Measurements from ENCODE around the gene ODR4. TPM values are rescaled to one million over a fixed set of nuclear protein-coding genes. Genes with fewer than 3 reads are reported as not detected.
A peak's percentile ranks its signal among the peaks of the same experiment; 100 is the strongest.
"Not testable (repeated sequence)": the region's sequence is repeated elsewhere in the genome, so short reads cannot be mapped to it uniquely, and the experiment has no call there.

ODR4 gene
- 10 to 100 TPM; 20.1 to 24.7 TPM for total RNA-seq
- polyA plus RNA-seq = 1 to 10 TPM; 6.7 to 8.3 (median 7.5) TPM
- total RNA-seq = 35.2 to 57.7 (median 46.7) reads per million in 6 experiments

DNA sequence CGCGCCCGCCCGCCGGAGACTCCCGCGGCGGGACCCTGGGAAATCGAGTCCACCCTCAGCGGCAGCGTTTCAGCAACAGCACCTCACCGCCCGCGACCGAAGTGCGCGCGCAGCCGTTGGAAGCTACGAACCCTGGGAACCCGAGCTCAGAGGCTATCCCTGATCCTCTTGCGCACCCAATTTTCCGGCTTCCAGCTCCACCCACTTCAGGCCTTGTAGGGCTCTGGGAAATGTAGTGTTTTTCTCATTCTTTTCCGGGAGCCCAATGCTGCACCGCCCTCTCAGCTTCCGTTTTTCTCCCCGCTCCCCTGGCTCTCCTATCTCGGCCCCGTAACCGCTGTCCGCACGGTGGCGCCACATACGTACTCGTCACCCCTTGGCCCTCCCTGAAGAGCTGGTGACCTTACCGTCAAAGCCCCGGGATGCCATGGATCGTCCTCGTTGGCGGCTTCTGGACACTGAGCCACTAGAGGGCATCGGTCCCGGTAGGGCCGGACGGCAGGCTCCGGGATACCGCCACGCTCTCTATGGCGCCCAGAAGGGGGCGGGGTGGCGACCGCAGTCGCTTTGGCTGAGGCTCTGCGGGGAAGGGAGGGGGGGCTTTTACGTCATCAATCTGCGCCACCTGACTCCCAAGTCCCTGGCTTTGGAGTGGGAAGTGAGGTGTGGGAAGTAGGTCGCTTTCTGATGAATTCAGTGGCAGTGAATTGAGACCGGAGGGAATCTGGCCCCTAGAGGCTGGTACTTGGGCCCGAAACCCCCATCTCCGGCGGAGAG is at the start of gene ODR4, which contains the start of gene TPR:
ODR4 (plus strand) TSS at position 687 of the 777 bp plus-strand sequence. CDS start 3,948 bp downstream, outside the sequence.
TPR (minus strand) TSS at position 102 of the 777 bp plus-strand sequence. CDS start 225 bp downstream, outside the sequence.
- Mint-ChIP-seq H3K27me3 (peaks cover 0 to 3% (median 0%) of the 10 kb centered on the region in 5 donors), H3K4me3 (peak within 1 kb of the TSS; percentile 90 to 100 (median 97)), H3K9me3 (no peaks in the 10 kb centered on the region), H3K36me3 (peaks cover 0 to 35% (median 8%) of the 10 kb centered on the region in 3 donors), H3K27ac (peak within 1 kb of the TSS; percentile 93 to 99 (median 97)), H3K4me1 (peaks cover 10 to 60% (median 42%) of the 10 kb centered on the region in 4 donors)
- DNase-seq (peak; percentile 91 to 98 (median 96)), ATAC-seq (peak; percentile 86 to 89)
- POLR2A ChIA-PET = interaction anchor here (0.7 to 1.4 kb wide), 7 partner anchors 10 to 1219 kb away, joined by 3 to 6 read pairs (median 4); partner anchors contain the start of genes IVNS1ABP, SWT1 and TRMT1L

DNA sequence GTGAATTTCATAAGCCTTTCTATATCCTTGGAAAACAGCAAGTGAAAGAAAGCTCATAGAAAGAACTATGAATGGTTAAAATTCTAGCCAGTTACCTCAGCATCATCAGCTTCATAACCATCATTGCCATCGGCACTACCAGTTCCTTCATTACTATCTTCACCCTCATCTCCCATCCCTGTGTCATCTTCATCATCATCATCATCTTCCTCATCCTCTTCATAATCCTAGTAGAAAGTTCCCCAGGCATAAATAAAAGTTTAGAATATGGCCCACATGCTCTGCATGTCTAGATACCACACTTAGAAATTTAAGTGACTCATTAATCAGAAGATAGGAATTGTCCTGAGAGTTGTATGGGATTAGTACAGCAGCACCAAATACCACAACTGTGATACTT is 49.6 kb upstream of the ODR4 start:
- Mint-ChIP-seq H3K27me3 (no peaks in the 10 kb centered on the region), H3K4me3 (no peak overlapping the region), H3K36me3 (peaks cover 18 to 85% (median 41%) of the 10 kb centered on the region in 3 donors), H3K4me1 (peaks cover 0 to 15% (median 12%) of the 10 kb centered on the region in 4 donors), H3K27ac (peak overlapping the region in 5 of 10 donors; percentile 5 to 72 (median 16)), H3K9me3 (no peaks in the 10 kb centered on the region)
- DNase-seq (no peak), ATAC-seq (no peak)
- POLR2A ChIA-PET = no interaction called here

DNA sequence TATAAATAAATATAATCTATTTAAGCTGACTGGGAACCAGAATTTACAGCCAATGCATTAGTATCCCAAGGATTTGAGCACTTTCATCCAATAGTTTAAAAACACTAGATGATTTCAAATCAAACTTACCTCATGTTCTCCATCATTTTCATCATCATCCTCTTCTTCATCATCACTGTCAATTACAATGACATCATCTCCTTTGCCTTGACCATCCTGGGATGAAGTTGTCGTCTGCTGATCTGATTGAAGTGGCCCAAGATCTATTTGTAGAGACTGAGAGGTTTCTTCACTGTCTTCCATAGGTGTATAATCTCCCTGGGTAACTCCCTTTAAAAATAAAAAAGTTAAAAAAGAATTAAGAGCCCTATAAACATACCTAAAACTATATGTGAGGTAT is 48.3 kb upstream of the ODR4 start:
- H3K4me3 Mint-ChIP-seq = no peak overlapping the region
- DNase-seq (no peak), ATAC-seq (no peak)
- H3K36me3 Mint-ChIP-seq = peaks cover 11 to 85% (median 32%) of the 10 kb centered on the region in 3 donors
- H3K27me3 Mint-ChIP-seq = no peaks in the 10 kb centered on the region
- H3K27ac Mint-ChIP-seq = peak overlapping the region in 1 of 10 donors; percentile 50
- no peaks in the 10 kb centered on the region for H3K9me3 Mint-ChIP-seq
- H3K4me1 Mint-ChIP-seq = peaks cover 0 to 7% (median 4%) of the 10 kb centered on the region in 4 donors
- POLR2A ChIA-PET = no interaction called here

DNA sequence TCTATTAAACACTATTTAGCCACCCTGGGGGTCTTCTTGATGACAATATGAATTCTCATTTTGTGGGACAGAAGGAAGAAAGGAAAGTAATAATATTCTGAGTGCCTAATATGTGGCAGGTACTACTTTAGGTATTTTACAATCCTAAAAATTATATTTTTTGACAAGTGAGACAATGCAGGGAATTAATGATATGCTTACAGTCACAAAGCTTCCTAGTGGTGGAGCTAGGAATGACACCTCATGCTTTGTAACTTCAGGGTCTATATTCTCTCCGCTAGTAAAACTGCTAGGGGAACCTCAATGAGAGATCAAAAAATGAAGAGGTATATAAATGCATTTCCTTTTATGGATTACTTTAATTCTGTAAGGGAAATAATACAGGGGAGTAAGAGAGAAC is 44.9 kb upstream of the ODR4 start:
- Mint-ChIP-seq H3K36me3 (peaks cover 11 to 87% (median 28%) of the 10 kb centered on the region in 3 donors), H3K4me1 (peaks cover 0 to 5% (median 0%) of the 10 kb centered on the region in 4 donors), H3K27me3 (no peaks in the 10 kb centered on the region), H3K27ac (peak overlapping the region in 3 of 10 donors; percentile 12 to 39 (median 24)), H3K4me3 (no peak overlapping the region), H3K9me3 (no peaks in the 10 kb centered on the region)
- ATAC-seq = no peak
- POLR2A ChIA-PET = no interaction called here
- no peak for DNase-seq

DNA sequence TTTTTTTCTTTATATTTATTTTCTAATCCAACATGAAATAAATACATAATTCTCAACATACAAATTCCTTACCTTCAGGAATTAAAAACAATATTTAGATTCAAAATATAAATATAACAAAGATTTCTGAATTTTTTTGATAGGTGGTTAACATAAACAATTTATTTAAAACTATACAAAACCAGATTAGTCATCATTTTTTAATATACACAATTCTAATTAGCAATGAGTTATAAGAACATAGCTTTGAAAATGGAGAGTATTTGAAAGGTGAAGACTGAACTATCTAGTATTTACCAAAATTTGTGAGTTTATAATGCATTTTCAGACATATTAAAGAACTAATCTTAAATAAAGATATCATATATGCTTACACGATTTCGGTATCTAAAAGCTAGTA is 38.1 kb upstream of the ODR4 start:
- no peaks in the 10 kb centered on the region for H3K9me3 Mint-ChIP-seq

DNA sequence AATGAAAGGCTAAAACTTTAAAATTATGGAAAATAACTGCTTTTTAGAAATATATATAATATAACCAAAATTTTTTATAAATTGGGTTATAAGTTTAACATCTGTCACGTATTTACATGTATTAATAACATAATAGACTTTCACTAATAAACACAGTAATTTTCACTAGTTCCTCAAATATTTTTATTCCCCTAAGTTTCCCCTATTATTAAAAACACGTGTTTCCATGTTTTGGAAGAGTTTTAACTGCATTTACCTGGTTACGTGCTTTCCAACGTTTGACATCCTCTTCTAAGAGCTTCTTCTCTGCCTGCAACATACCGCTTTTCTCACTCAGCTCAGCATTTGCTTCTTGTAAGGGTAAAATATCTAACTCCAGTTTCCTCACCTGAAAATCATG is 34.9 kb upstream of the ODR4 start:
- H3K27ac Mint-ChIP-seq = peak overlapping the region in 3 of 10 donors; percentile 15 to 54 (median 31)
- H3K36me3 Mint-ChIP-seq = peaks cover 9 to 85% (median 40%) of the 10 kb centered on the region in 3 donors
- H3K9me3 Mint-ChIP-seq = no peaks in the 10 kb centered on the region
- POLR2A ChIA-PET = no interaction called here
- no peaks in the 10 kb centered on the region for H3K4me1 Mint-ChIP-seq
- H3K27me3 Mint-ChIP-seq = no peaks in the 10 kb centered on the region
- no peak overlapping the region for H3K4me3 Mint-ChIP-seq
- DNase-seq (no peak), ATAC-seq (no peak)

More for the DNA sequence above, 38.1 kb upstream of the ODR4 start:
- H3K36me3 Mint-ChIP-seq = peaks cover 9 to 86% (median 37%) of the 10 kb centered on the region in 3 donors
- no peaks in the 10 kb centered on the region for H3K4me1 Mint-ChIP-seq
- no peak overlapping the region for H3K4me3 Mint-ChIP-seq
- POLR2A ChIA-PET = no interaction called here
- no peak for ATAC-seq
- no peak for DNase-seq
- H3K27ac Mint-ChIP-seq = peak overlapping the region in 1 of 10 donors; percentile 35
- no peaks in the 10 kb centered on the region for H3K27me3 Mint-ChIP-seq

DNA sequence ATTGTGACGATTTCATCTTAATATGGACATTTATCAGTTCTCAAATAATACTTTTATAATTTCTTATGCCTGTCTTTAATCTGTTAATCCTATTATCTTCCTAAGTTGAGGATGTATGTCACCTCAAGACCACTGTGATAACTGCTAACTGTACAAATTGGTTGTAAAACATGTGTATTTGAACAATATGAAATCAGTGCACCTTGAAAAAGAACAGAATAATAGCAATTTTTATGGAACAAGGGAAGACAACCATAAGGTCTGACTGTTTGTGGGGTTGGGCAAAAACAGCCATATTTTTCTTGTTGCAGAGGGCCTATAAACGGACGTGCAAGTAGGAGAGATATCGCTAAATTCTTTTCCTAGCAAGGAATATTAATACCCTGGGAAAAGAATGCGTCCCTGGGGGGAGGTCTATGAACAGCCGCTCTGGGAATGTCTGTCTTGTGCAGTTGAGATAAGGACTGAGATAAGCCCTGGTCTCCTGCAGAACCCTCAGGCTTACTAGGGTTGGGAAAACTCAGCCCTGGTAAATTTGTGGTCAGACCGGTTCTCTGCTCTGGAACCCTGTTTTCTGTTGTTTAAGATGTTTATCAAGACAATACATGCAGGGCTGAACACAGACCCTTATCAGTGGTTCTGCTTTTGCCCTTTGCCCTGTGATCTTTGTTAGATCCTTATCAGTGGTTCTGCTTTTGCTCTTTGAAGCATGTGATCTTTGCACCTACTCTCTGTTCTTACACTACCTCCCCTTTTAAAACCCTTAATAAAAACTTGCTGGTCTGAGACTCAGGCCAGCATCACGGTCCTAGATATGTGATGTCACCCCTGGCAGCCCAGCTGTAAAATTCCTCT is 27.6 kb upstream of the ODR4 start:
- H3K36me3 Mint-ChIP-seq = peaks cover 23 to 89% (median 38%) of the 10 kb centered on the region in 3 donors
- H3K9me3 Mint-ChIP-seq, H3K27me3 Mint-ChIP-seq, POLR2A ChIA-PET, DNase-seq, H3K4me1 Mint-ChIP-seq, H3K4me3 Mint-ChIP-seq, ATAC-seq: not testable (repeated sequence)
- H3K27ac Mint-ChIP-seq = peak overlapping the region in 4 of 10 donors; percentile 10 to 79 (median 30)

DNA sequence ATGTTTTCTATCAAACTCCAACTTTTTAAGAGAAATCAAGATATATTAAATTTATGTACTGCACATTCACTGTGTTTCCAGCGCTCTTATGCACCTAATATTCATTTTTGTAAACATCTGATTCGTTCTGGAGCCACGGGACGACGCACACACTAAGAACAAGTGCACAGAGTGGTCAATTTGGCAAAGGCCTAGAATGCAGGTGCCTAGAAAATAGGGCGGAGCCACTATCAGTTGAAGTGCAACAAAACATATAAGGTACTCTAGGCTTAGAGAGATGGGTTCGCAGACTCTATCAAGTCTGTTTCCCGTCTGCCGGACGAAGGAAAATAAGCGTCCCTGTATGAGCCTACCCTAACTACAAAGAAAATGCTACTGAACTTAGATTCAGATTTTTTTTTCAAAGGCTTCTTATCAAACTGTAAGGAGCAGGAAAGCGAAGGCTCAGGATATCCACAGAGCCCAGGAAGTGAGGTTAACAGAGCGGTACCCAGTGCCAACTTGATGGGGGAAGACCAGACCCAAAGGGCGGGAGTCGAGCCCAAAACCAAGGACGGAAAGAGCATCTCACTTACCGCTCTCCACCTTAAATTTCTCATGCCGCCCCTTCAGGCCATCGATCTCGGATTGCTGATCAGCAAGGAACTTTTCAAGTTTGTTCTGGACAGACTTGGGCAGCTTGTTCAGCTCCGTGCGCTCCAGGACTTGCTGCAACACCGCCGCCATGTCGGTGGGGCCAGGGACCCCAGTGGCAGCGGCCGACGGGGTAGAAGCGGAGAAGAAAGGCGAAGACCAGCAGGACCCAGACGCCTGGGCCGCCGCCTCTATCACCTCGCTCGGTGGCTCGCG is 1.1 kb upstream of the ODR4 start:
- Mint-ChIP-seq H3K27me3 (peaks cover 0 to 3% (median 0%) of the 10 kb centered on the region in 5 donors), H3K4me3 (peak overlapping the region; percentile 90 to 100 (median 97)), H3K4me1 (peaks cover 10 to 60% (median 41%) of the 10 kb centered on the region in 4 donors), H3K36me3 (peaks cover 0 to 37% (median 7%) of the 10 kb centered on the region in 3 donors), H3K27ac (peak overlapping the region; percentile 93 to 99 (median 97)), H3K9me3 (no peaks in the 10 kb centered on the region)
- POLR2A ChIA-PET = interaction anchor here (0.7 to 1.4 kb wide), 6 partner anchors 12 to 1218 kb away, joined by 3 to 6 read pairs (median 4); partner anchors contain the start of genes IVNS1ABP, SWT1 and TRMT1L
- ATAC-seq (peak; percentile 7 to 10), DNase-seq (peak in 6 of 10 donors; percentile 5 to 64 (median 14))

DNA sequence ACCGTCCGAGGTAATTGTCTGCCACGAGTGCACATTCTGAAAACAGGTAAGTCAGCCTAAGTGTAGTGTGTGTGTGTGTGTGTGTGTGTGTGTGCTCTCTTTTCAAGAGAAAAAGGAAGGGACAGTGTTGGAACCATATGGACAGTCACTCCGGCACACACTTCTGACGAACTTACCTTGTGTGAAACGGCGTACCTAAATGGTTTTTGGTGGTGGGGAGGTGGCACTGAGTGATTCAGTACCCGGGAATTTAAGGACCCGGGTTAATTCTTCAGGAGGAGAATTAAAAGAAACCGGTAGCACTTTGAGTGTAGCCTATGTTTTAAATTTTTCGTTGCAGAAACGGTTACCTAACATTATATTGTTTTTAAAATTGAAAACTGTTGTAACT is 286 bp downstream of the ODR4 start:
- POLR2A ChIA-PET = interaction anchor here (0.9 to 1.4 kb wide), 5 partner anchors 9 to 1219 kb away, joined by 3 to 6 read pairs (median 4); partner anchors contain the start of genes IVNS1ABP, SWT1 and TRMT1L
- Mint-ChIP-seq H3K36me3 (peaks cover 0 to 35% (median 7%) of the 10 kb centered on the region in 3 donors), H3K4me1 (peaks cover 10 to 57% (median 41%) of the 10 kb centered on the region in 4 donors), H3K4me3 (peak overlapping the region; percentile 90 to 100 (median 97)), H3K27ac (peak overlapping the region; percentile 93 to 99 (median 97)), H3K9me3 (no peaks in the 10 kb centered on the region), H3K27me3 (peaks cover 0 to 3% (median 0%) of the 10 kb centered on the region in 5 donors)
- DNase-seq (no peak), ATAC-seq (peak; percentile 3 to 11)

DNA sequence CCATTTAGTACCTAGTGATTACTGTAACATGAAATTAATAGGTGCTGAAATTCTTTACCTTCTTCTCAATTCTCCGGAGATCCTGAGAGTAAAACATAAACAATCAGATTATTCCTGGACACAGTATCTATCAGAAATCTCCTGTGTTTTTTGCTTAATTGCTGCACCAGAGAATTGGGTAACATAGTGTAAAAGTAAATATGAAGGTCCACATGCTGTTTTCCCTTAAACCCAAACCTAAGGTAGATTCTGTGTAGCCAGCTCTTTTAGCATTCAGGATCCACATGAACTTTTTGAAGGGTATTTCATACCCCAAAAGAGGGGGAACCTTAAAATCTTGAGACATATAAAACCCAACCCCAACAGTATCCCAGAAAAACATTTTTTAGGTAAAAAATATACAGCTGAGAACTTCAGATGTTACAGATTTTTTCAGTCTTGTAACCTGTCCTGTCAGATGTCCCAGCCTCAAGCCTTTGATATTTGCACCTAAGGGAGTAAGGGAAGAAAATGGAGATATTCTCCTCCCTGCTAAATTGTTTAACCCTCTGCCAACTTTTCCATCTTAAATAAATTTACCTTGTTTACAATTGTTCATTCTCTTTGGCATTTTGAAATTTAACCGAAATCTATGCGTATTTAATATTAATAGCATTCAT is 11.2 kb downstream of the ODR4 start:
- Mint-ChIP-seq H3K36me3 (peaks cover 0 to 62% (median 14%) of the 10 kb centered on the region in 3 donors), H3K27ac (no peak overlapping the region), H3K4me3 (no peak overlapping the region), H3K9me3 (no peaks in the 10 kb centered on the region), H3K4me1 (no peaks in the 10 kb centered on the region), H3K27me3 (no peaks in the 10 kb centered on the region)
- DNase-seq (no peak), ATAC-seq (no peak)
- POLR2A ChIA-PET = no interaction called here

DNA sequence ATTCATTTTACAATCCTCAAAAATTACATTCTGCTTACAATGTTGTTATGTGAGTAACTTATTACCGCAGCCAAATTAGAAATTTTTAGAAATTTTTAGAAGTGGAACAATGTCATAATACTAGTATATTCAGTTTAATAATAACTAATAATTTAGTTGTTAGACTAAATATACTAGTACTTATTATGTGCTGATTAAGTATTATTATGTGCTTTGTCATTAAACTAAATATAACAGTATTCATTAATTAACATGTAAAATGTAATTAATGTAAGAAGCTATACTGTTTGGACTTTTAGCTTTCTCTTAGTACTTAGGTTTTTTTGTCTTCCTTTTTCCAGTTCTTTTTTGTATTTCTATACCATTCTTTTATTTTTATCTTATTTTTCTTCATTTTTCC is 15.3 kb downstream of the ODR4 start:
- POLR2A ChIA-PET = no interaction called here
- Mint-ChIP-seq H3K9me3 (no peaks in the 10 kb centered on the region), H3K36me3 (peaks cover 0 to 74% (median 11%) of the 10 kb centered on the region in 3 donors), H3K4me1 (no peaks in the 10 kb centered on the region), H3K27ac (no peak overlapping the region), H3K4me3 (no peak overlapping the region), H3K27me3 (no peaks in the 10 kb centered on the region)
- DNase-seq (no peak), ATAC-seq (no peak)
